Uterus (tissue), 4 donors: ENCODE measurements around the gene MIEN1. TPM values are rescaled to one million over a fixed set of nuclear protein-coding genes. Genes with fewer than 3 reads are reported as not detected.

Experiments used
- DNase-seq, 2 donors: peaks; one replicate each; pipeline ENCODE4 v3.0.0-alpha.2; 2019 to 2020
- H3K27ac ChIP-seq, 2 donors: fragments of 200-600 bp; sonication (generic); 1 replicate in 1 of 2; 2 replicates in 1 of 2; pipeline ENCODE4 v1.5.1; 2016 to 2018
- H3K27me3 ChIP-seq, 2 donors: fragments of 200-600 bp; sonication (generic); one replicate each; pipeline ENCODE4 v1.5.1; 2018 to 2019; ENCODE audit warnings: control low read depth in 1 of 2
- H3K36me3 ChIP-seq, 2 donors: fragments of 200-600 bp; sonication (generic); one replicate each; pipeline ENCODE4 v1.5.1; 2019; ENCODE audit warnings: control low read depth in 1 of 2
- H3K4me1 ChIP-seq, 2 donors: fragments of 200-600 bp; sonication (generic); one replicate each; pipeline ENCODE4 v1.5.1; 2018 to 2019; ENCODE audit warnings: control low read depth in 1 of 2
- H3K4me3 ChIP-seq, 2 donors: fragments of 200-600 bp; sonication (generic); 1 replicate in 1 of 2; 2 replicates in 1 of 2; pipeline ENCODE4 v1.5.1; 2018 to 2019; ENCODE audit warnings: mild to moderate bottlenecking in 1 of 2
- H3K9me3 ChIP-seq, 2 donors: fragments of 200-600 bp; sonication (generic); one replicate each; pipeline ENCODE4 v1.5.1; 2019; ENCODE audit warnings: control low read depth in 1 of 2
- POLR2A ChIP-seq, 2 donors: fragments of 450-650 bp; IDR thresholded peaks; one replicate each; pipeline ENCODE4 v1.6.1; 2016; ENCODE audit warnings: antibody characterized with exemption in 2 of 2, mild to moderate bottlenecking in 1 of 2, moderate library complexity in 1 of 2
- intact Hi-C: fragments of 100-400 bp; cut with DNase I; formaldehyde crosslinking; loops from one replicate; pipeline ENCODE4 v1.15.1; 2023; ENCODE audit warnings: low total_unique reads
- total RNA-seq, 4 donors: library from RNA; depleted of rRNA in 3 of 4; stranded (reverse); fragments of >200 nt in 3 of 4; gene quantifications; one replicate each; pipeline versions ENCODE4 v1.1.0 to v1.2.4, GENCODE V29; 2014 to 2023
- TF ChIP-seq, protein P1 (sequence below), 4 experiments: fragments of 200-600 bp in 2 of 4; fragments of 450-650 bp in 2 of 4; sonication (generic) in 2 of 4; IDR thresholded peaks; one replicate each; pipeline ENCODE4 v1.5.1; 2016 to 2019; ENCODE audit warnings: antibody characterized with exemption in 4 of 4, mild to moderate bottlenecking in 2 of 4, moderate library complexity in 1 of 4
- donor health status: DM: yes; HTN: yes; CAD: no.

Gene MIEN1
- total RNA-seq, 4 donors from 2014 or later: 4.9 to 125 (median 58.5) TPM

- Histone ChIP-seq H3K27me3 (peaks cover 0 to 9% of the 10 kb centered on the region in 2 donors), H3K36me3 (no peaks in the 10 kb centered on the region), H3K4me3 (peak overlapping the region; percentile 2 to 18), H3K4me1 (peaks cover 0 to 20% of the 10 kb centered on the region in 2 donors), H3K9me3 (no peaks in the 10 kb centered on the region), H3K27ac (peak overlapping the region in 1 of 2 donors; percentile 29)
- intact Hi-C loops: no loop called here
- TF ChIP-seq POLR2A (IDR thresholded peaks at IDR 0.05): no peak
- TF ChIP-seq, protein P1, sequence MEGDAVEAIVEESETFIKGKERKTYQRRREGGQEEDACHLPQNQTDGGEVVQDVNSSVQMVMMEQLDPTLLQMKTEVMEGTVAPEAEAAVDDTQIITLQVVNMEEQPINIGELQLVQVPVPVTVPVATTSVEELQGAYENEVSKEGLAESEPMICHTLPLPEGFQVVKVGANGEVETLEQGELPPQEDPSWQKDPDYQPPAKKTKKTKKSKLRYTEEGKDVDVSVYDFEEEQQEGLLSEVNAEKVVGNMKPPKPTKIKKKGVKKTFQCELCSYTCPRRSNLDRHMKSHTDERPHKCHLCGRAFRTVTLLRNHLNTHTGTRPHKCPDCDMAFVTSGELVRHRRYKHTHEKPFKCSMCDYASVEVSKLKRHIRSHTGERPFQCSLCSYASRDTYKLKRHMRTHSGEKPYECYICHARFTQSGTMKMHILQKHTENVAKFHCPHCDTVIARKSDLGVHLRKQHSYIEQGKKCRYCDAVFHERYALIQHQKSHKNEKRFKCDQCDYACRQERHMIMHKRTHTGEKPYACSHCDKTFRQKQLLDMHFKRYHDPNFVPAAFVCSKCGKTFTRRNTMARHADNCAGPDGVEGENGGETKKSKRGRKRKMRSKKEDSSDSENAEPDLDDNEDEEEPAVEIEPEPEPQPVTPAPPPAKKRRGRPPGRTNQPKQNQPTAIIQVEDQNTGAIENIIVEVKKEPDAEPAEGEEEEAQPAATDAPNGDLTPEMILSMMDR (IDR thresholded peaks at IDR 0.05): no peak
- DNase-seq: no peak
These were observed 8.2 kb upstream of the MIEN1 start for GRCh38 chr17:39738568-39738901.

GRCh38 chr17:39737760-39738567 is 7.6 kb upstream of the MIEN1 start, which contains the start of gene GRB7:
TSS of gene GRB7 (plus strand) at chr17:39737938. CDS start at chr17:39742302, 4,364 bp downstream.
- Histone ChIP-seq H3K9me3 (no peaks in the 10 kb centered on the region), H3K27me3 (peaks cover 0 to 9% of the 10 kb centered on the region in 2 donors), H3K27ac (peak within 1 kb of the TSS in 1 of 2 donors; percentile 29), H3K4me3 (peak within 1 kb of the TSS; percentile 2 to 18), H3K4me1 (peaks cover 0 to 20% of the 10 kb centered on the region in 2 donors), H3K36me3 (no peaks in the 10 kb centered on the region)
- TF ChIP-seq POLR2A (IDR thresholded peaks at IDR 0.05): peak in 1 of 2 donors; percentile 35
- TF ChIP-seq, protein P1 (IDR thresholded peaks at IDR 0.05): no peak
- DNase-seq: peak; percentile 37 to 47
- intact Hi-C loops: no loop called here

DNA sequence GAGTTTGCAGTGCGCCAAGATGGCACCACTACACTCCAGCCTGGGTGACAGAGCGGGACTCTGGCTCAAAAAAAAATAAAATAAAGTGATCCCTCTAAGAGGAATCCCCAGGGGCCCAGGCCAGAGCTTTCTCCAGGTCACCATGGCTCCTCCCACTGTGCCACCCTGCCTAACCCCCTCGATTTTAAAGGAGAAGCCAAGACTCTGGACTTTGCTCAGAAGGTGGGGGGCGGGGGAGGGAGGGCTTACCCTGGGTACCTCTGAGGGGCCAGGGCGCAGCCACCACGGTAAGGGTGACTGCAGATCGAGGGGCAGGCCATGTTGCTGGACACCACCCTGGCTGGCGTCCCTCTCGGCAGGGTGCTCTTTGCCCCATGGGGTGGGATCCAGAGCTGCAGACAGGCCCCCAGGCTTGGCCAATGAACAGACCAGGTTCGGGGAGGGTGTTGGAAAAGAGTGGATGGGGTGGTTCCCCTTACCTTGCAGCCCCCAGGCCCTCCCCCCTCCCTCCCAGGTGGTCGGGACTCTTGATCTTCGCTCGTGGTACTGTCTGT is 7.0 kb upstream of the MIEN1 start:
- no peaks in the 10 kb centered on the region for H3K9me3 ChIP-seq
- no peak overlapping the region for H3K4me3 ChIP-seq
- H3K27ac ChIP-seq: no peak overlapping the region
- intact Hi-C loops: no loop called here
- TF ChIP-seq, protein P1 (IDR thresholded peaks at IDR 0.05): no peak
- no peak for TF ChIP-seq POLR2A (IDR thresholded peaks at IDR 0.05)
- no peak for DNase-seq
- H3K36me3 ChIP-seq: no peaks in the 10 kb centered on the region
- H3K27me3 ChIP-seq: peaks cover 0 to 9% of the 10 kb centered on the region in 2 donors
- peaks cover 0 to 20% of the 10 kb centered on the region in 2 donors for H3K4me1 ChIP-seq

- intact Hi-C loops: no loop called here
- H3K27me3 ChIP-seq: peaks cover 0 to 9% of the 10 kb centered on the region in 2 donors
These were observed 6.2 kb upstream of the MIEN1 start for GRCh38 chr17:39736319-39737165.

More at GRCh38 chr17:39736319-39737165, 6.2 kb upstream of the MIEN1 start:
- no peaks in the 10 kb centered on the region for H3K9me3 ChIP-seq
- peaks cover 0 to 20% of the 10 kb centered on the region in 2 donors for H3K4me1 ChIP-seq
- TF ChIP-seq POLR2A (IDR thresholded peaks at IDR 0.05): no peak
- TF ChIP-seq, protein P1 (IDR thresholded peaks at IDR 0.05): no peak
- H3K36me3 ChIP-seq: no peaks in the 10 kb centered on the region
- no peak overlapping the region for H3K27ac ChIP-seq
- H3K4me3 ChIP-seq: no peak overlapping the region
- DNase-seq: no peak
